ENCODE results near the gene C16orf54. TPM values are rescaled to one million over a fixed set of nuclear protein-coding genes. Genes with fewer than 3 reads are reported as not detected.

The C16orf54 gene
- not detected in 2 replicates for total RNA-seq

DNA sequence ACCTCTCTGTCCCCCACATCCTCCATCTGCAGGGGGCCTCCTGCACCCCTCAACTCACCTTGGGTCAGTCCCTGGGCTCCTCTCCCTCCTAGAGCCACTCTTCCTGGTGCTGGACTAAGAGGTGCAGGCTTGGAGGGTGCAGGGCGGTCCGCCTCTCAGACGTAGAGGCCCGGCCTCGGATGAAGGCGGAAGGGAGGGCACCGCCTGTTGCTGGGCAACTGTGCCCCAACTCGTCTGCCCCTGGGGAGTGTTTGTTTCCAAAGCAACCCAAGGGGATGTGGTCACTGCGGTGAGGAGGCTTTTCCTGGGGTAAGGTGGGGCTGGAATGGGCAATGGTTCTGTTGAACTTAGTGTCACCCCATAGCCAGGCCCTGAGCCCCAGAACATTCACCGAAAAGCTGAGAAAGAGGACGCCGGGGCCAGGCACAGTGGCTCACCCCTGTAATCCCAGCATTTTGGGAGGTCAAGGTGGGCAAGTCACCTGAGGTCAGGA is at the start of gene C16orf54:
TSS of gene C16orf54 (minus strand) at position 138 of the 493 bp plus-strand sequence. CDS start 1,039 bp downstream, outside the sequence.

GRCh38 chr16:29790183-29790948 is 44.6 kb upstream of the C16orf54 start, which contains the start of gene KIF22:
Gene KIF22, plus strand, starts transcription at chr16:29790751. Its CDS starts 9 bp downstream, at chr16:29790760.

GRCh38 chr16:29777576-29778350 is 32.0 kb upstream of the C16orf54 start, which contains the start of gene ZG16:
Gene ZG16, plus strand, starts transcription at chr16:29778256. Its CDS starts 1,011 bp downstream, at chr16:29779267.

Other genes with a start within 250 kb of the C16orf54 start
- 12.0 and 33.8 TPM in 2 replicates for gene NPIPB12, start 239.6 kb downstream of the C16orf54 start, total RNA-seq
- gene SPN, start 82.7 kb downstream of the C16orf54 start, total RNA-seq = not detected in 2 replicates
- 58.1 and 63.6 TPM in 2 replicates for gene QPRT, start 66.8 kb downstream of the C16orf54 start, total RNA-seq
- 0.33 and 1.2 TPM in 2 replicates for gene ZG16, start 32.3 kb upstream of the C16orf54 start, total RNA-seq
- gene KIF22, start 44.8 kb upstream of the C16orf54 start, total RNA-seq = 40.1 and 81.7 TPM in 2 replicates
- gene MAZ, start 60.5 kb upstream of the C16orf54 start, total RNA-seq = 411 and 461 TPM in 2 replicates
- 1.2 and 13.3 TPM in 2 replicates for gene PRRT2, start 66.2 kb upstream of the C16orf54 start, total RNA-seq
- gene PAGR1, start 70.2 kb upstream of the C16orf54 start, total RNA-seq = 42.0 and 44.8 TPM in 2 replicates
- 38.1 and 71.7 TPM in 2 replicates for gene MVP, start 74.5 kb upstream of the C16orf54 start, total RNA-seq
- gene CDIPT, start 117.2 kb upstream of the C16orf54 start, total RNA-seq = 66.7 and 80.3 TPM in 2 replicates
- 1.2 and 2.7 TPM in 2 replicates for gene SEZ6L2, start 153.6 kb upstream of the C16orf54 start, total RNA-seq
- gene ASPHD1, start 154.5 kb upstream of the C16orf54 start, total RNA-seq = 0.79 TPM in 1 of 2 replicates, not detected in the other
- 13.0 and 15.7 TPM in 2 replicates for gene KCTD13, start 180.2 kb upstream of the C16orf54 start, total RNA-seq
- gene TMEM219, start 216.1 kb upstream of the C16orf54 start, total RNA-seq = 65.6 and 66.7 TPM in 2 replicates
- 65.2 and 74.3 TPM in 2 replicates for gene TAOK2, start 227.9 kb upstream of the C16orf54 start, total RNA-seq
- gene HIRIP3, start 249.6 kb upstream of the C16orf54 start, total RNA-seq = 9.8 and 10.5 TPM in 2 replicates